Mononuclear cell (primary cell): ENCODE results near the gene HNF1B. TPM values are rescaled to one million over a fixed set of nuclear protein-coding genes. Genes with fewer than 3 reads are reported as not detected.
"Not testable (repeated sequence)": the region's sequence is repeated elsewhere in the genome, so short reads cannot be mapped to it uniquely, and the experiment has no call there.

ENCODE experiments used
- H3K27me3 ChIP-seq: 2 replicates; pipeline ENCODE4 v1.6.0; 2011; ENCODE audit warnings: low read length, control low read depth; ENCODE audit not compliant: insufficient read depth
- H3K4me1 ChIP-seq: 2 replicates; pipeline ENCODE4 v1.5.1; 2011; ENCODE audit warnings: mild to moderate bottlenecking, low read length, control low read depth; ENCODE audit not compliant: insufficient read depth
- H3K4me3 ChIP-seq: 2 replicates; pipeline ENCODE4 v1.5.1; 2011; ENCODE audit warnings: mild to moderate bottlenecking, low read length, moderate library complexity
- H3K9me3 ChIP-seq: 2 replicates; pipeline ENCODE4 v1.5.1; 2011; ENCODE audit warnings: low read depth, mild to moderate bottlenecking, control low read depth, low read length
- total RNA-seq: library from RNA; depleted of rRNA; stranded (reverse); fragments of >200 nt; gene quantifications from one replicate; pipeline ENCODE4 v1.2.3, GENCODE V29; 2012

HNF1B gene
- total RNA-seq, 1 donor = not detected

- Histone ChIP-seq H3K9me3 (no peaks in the 10 kb centered on the region), H3K27me3 (no peaks in the 10 kb centered on the region), H3K4me1 (no peaks in the 10 kb centered on the region), H3K4me3 (no peak overlapping the region)
Observed at GRCh38 chr17:37691807-37692206, 53.1 kb downstream of the HNF1B start.

- Histone ChIP-seq H3K4me1 (no peaks in the 10 kb centered on the region), H3K4me3 (no peak overlapping the region), H3K9me3 (no peaks in the 10 kb centered on the region), H3K27me3 (no peaks in the 10 kb centered on the region)
Observed at GRCh38 chr17:37689317-37689716, 55.5 kb downstream of the HNF1B start.

- H3K9me3 ChIP-seq = no peaks in the 10 kb centered on the region
Observed at GRCh38 chr17:37683454-37683984, 61.3 kb downstream of the HNF1B start.

GRCh38 chr17:37682007-37682406, 62.9 kb downstream of the HNF1B start:
- Histone ChIP-seq H3K9me3 (no peaks in the 10 kb centered on the region), H3K4me1 (no peaks in the 10 kb centered on the region), H3K4me3 (no peak overlapping the region), H3K27me3 (peaks cover 4% of the 10 kb centered on the region)

More at GRCh38 chr17:37683454-37683984, 61.3 kb downstream of the HNF1B start:
- no peak overlapping the region for H3K4me3 ChIP-seq
- H3K4me1 ChIP-seq = no peaks in the 10 kb centered on the region
- H3K27me3 ChIP-seq = no peaks in the 10 kb centered on the region

GRCh38 chr17:37679995-37680394, 64.9 kb downstream of the HNF1B start:
- not testable (repeated sequence) for H3K4me1 ChIP-seq, H3K27me3 ChIP-seq, H3K4me3 ChIP-seq, H3K9me3 ChIP-seq

GRCh38 chr17:37678036-37678435, 66.8 kb downstream of the HNF1B start:
- H3K9me3 ChIP-seq = no peaks in the 10 kb centered on the region
- H3K4me3 ChIP-seq = no peak overlapping the region
- H3K27me3 ChIP-seq = peaks cover 4% of the 10 kb centered on the region
- no peaks in the 10 kb centered on the region for H3K4me1 ChIP-seq

- Histone ChIP-seq H3K4me1 (no peaks in the 10 kb centered on the region), H3K27me3 (peaks cover 4% of the 10 kb centered on the region), H3K9me3 (no peaks in the 10 kb centered on the region)
Observed at GRCh38 chr17:37677021-37677420, 67.8 kb downstream of the HNF1B start.

GRCh38 chr17:37676115-37676925, 68.5 kb downstream of the HNF1B start:
- Histone ChIP-seq H3K4me1 (no peaks in the 10 kb centered on the region), H3K4me3 (no peak overlapping the region), H3K9me3 (no peaks in the 10 kb centered on the region), H3K27me3 (peaks cover 4% of the 10 kb centered on the region)

More at GRCh38 chr17:37677021-37677420, 67.8 kb downstream of the HNF1B start:
- no peak overlapping the region for H3K4me3 ChIP-seq

GRCh38 chr17:37674511-37674910, 70.3 kb downstream of the HNF1B start:
- Histone ChIP-seq H3K4me1 (no peaks in the 10 kb centered on the region), H3K4me3 (no peak overlapping the region), H3K9me3 (no peaks in the 10 kb centered on the region), H3K27me3 (peaks cover 4% of the 10 kb centered on the region)

GRCh38 chr17:37673386-37673785, 71.5 kb downstream of the HNF1B start:
- Histone ChIP-seq H3K4me3 (no peak overlapping the region), H3K27me3 (peaks cover 4% of the 10 kb centered on the region), H3K4me1 (no peaks in the 10 kb centered on the region), H3K9me3 (no peaks in the 10 kb centered on the region)

- H3K4me1 ChIP-seq = no peaks in the 10 kb centered on the region
- no peak overlapping the region for H3K4me3 ChIP-seq
- H3K27me3 ChIP-seq = peaks cover 1% of the 10 kb centered on the region
- no peaks in the 10 kb centered on the region for H3K9me3 ChIP-seq
Observed at GRCh38 chr17:37672548-37673078, 72.2 kb downstream of the HNF1B start.

GRCh38 chr17:37671824-37672547, 72.9 kb downstream of the HNF1B start:
- no peaks in the 10 kb centered on the region for H3K9me3 ChIP-seq
- no peaks in the 10 kb centered on the region for H3K4me1 ChIP-seq
- no peak overlapping the region for H3K4me3 ChIP-seq
- no peaks in the 10 kb centered on the region for H3K27me3 ChIP-seq

- no peaks in the 10 kb centered on the region for H3K9me3 ChIP-seq
- no peaks in the 10 kb centered on the region for H3K4me1 ChIP-seq
- H3K4me3 ChIP-seq = no peak overlapping the region
- H3K27me3 ChIP-seq = no peaks in the 10 kb centered on the region
Observed at GRCh38 chr17:37671028-37671823, 73.6 kb downstream of the HNF1B start.

GRCh38 chr17:37667039-37667438, 77.8 kb downstream of the HNF1B start:
- H3K4me1 ChIP-seq = no peaks in the 10 kb centered on the region
- no peak overlapping the region for H3K4me3 ChIP-seq
- no peaks in the 10 kb centered on the region for H3K9me3 ChIP-seq
- H3K27me3 ChIP-seq = no peaks in the 10 kb centered on the region
